Left ventricle myocardium inferior (tissue), 1 donor: ENCODE data around the gene LITAFD. TPM values are rescaled to one million over a fixed set of nuclear protein-coding genes. Genes with fewer than 3 reads are reported as not detected.

Source experiments
- DNase-seq: peaks from one replicate; pipeline ENCODE4 v3.0.0-alpha.2; 2020
- H3K27ac ChIP-seq: fragments of 200-600 bp; replicated peaks from 2 replicates; pipeline ENCODE4 v1.8.0; 2021
- H3K27me3 ChIP-seq: fragments of 200-600 bp; 2 replicates; pipeline ENCODE4 v1.8.0; 2021; ENCODE audit warnings: low read depth
- H3K36me3 ChIP-seq: fragments of 200-600 bp; 2 replicates; pipeline ENCODE4 v1.8.0; 2021
- H3K4me1 ChIP-seq: fragments of 200-600 bp; 2 replicates; pipeline ENCODE4 v1.8.0; 2021
- H3K4me3 ChIP-seq: fragments of 200-600 bp; 2 replicates; pipeline ENCODE4 v1.8.0; 2021; ENCODE audit warnings: mild to moderate bottlenecking, moderate library complexity
- H3K9me3 ChIP-seq: fragments of 200-600 bp; replicated peaks from 2 replicates; pipeline ENCODE4 v1.8.0; 2021
- CTCF ChIP-seq: fragments of 200-600 bp; IDR thresholded peaks from 2 replicates; pipeline ENCODE4 v1.8.0; 2021; ENCODE audit warnings: antibody characterized with exemption, mild to moderate bottlenecking, borderline replicate concordance
- intact Hi-C: fragments of 100-400 bp; cut with micrococcal nuclease; formaldehyde crosslinking; loops from one replicate; pipeline ENCODE4 v1.11.0; 2022
- total RNA-seq: library from RNA; stranded (reverse); fragmentation: NEBNext Ultra II Directional; extraction: Animal tissue kit (Norgen Biotek cat#: 25700); gene quantifications from one replicate; pipeline ENCODE4 v1.2.1, GENCODE V29; 2021
- donor health status: DM: no; HTN: yes; CAD: no; lungs with severe emphysema.

The LITAFD gene
- total RNA-seq, 1 donor from 2014 or later, result not detected

GRCh38 chr16:8919934-8920462 lies 37.8 kb downstream of the LITAFD start:
- no peak for TF ChIP-seq CTCF
- DNase-seq, result no peak
- Histone ChIP-seq H3K36me3 (peaks cover 84% of the 10 kb centered on the region), H3K4me3 (no peak overlapping the region), H3K4me1 (peaks cover 20% of the 10 kb centered on the region), H3K27ac (no peak overlapping the region), H3K9me3 (no peaks in the 10 kb centered on the region), H3K27me3 (no peaks in the 10 kb centered on the region)
- intact Hi-C loops, result no loop called here

- Histone ChIP-seq H3K27me3 (no peaks in the 10 kb centered on the region), H3K4me3 (no peak overlapping the region), H3K9me3 (no peaks in the 10 kb centered on the region), H3K27ac (no peak overlapping the region), H3K36me3 (peaks cover 76% of the 10 kb centered on the region), H3K4me1 (peaks cover 21% of the 10 kb centered on the region)
- intact Hi-C loops, result no loop called here
- no peak for TF ChIP-seq CTCF
- DNase-seq, result no peak
Observed at GRCh38 chr16:8920645-8921346, 38.6 kb downstream of the LITAFD start.

- H3K36me3 ChIP-seq, result peaks cover 72% of the 10 kb centered on the region
- no peak for TF ChIP-seq CTCF
- H3K9me3 ChIP-seq, result no peaks in the 10 kb centered on the region
- no peaks in the 10 kb centered on the region for H3K27me3 ChIP-seq
- intact Hi-C loops, result no loop called here
- no peak for DNase-seq
- no peak overlapping the region for H3K4me3 ChIP-seq
- H3K4me1 ChIP-seq, result peaks cover 22% of the 10 kb centered on the region
- no peak overlapping the region for H3K27ac ChIP-seq
Observed at GRCh38 chr16:8921347-8921984, 39.3 kb downstream of the LITAFD start.

GRCh38 chr16:8923199-8923598 lies 41.0 kb downstream of the LITAFD start:
- DNase-seq, result no peak
- no peak for TF ChIP-seq CTCF
- no peaks in the 10 kb centered on the region for H3K27me3 ChIP-seq
- intact Hi-C loops, result no loop called here
- peaks cover 61% of the 10 kb centered on the region for H3K36me3 ChIP-seq
- peaks cover 39% of the 10 kb centered on the region for H3K4me1 ChIP-seq
- no peak overlapping the region for H3K27ac ChIP-seq
- H3K4me3 ChIP-seq, result no peak overlapping the region
- no peaks in the 10 kb centered on the region for H3K9me3 ChIP-seq

GRCh38 chr16:8924214-8924613 lies 42.1 kb downstream of the LITAFD start:
- TF ChIP-seq CTCF, result no peak
- intact Hi-C loops, result no loop called here
- no peaks in the 10 kb centered on the region for H3K27me3 ChIP-seq
- peaks cover 60% of the 10 kb centered on the region for H3K36me3 ChIP-seq
- H3K27ac ChIP-seq, result no peak overlapping the region
- H3K4me1 ChIP-seq, result peaks cover 47% of the 10 kb centered on the region
- no peak overlapping the region for H3K4me3 ChIP-seq
- DNase-seq, result peak; percentile 60
- no peaks in the 10 kb centered on the region for H3K9me3 ChIP-seq
